Activated CD8-positive, alpha-beta memory T cell treated with anti-CD3 and anti-CD28 coated beads, Interleukin-2, amount 50 U/mL, for 1 hour (primary cell): Measurements from ENCODE around the gene AASS.
"Not testable (repeated sequence)": the region's sequence is repeated elsewhere in the genome, so short reads cannot be mapped to it uniquely, and the experiment has no call there.

Experiments
- DNase-seq: peaks from one replicate; pipeline ENCODE4 v3.0.0-alpha.2; 2020; ENCODE audit errors: extremely low read depth

Gene AASS

GRCh38 chr7:122143751-122144711 lies at the start of gene AASS:
AASS (minus strand) TSS chr7:122144249; CDS start chr7:122133726, 10,523 bp downstream.
- peak; percentile 53 for DNase-seq

DNA sequence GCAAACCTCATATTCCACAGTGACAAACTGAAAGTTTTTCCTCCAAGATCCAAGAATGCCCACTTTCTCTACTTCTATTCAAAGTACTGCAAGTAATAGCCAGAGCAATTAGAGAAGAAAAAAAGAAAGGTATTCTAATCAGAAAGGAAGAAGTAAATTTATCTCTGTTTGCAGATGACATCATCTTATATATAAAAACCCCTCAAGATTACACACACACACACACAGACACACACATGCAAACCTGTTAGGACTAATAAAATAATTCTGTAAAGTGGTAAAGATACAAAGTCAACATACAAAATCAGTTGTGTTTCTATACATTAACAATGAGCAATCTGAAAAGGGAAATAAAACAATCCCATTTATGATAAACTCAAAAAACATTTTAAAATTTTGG lies 44.7 kb upstream of the AASS start:
- DNase-seq, result no peak

- no peak for DNase-seq
Observed at GRCh38 chr7:122183106-122183505, 39.1 kb upstream of the AASS start.

DNA sequence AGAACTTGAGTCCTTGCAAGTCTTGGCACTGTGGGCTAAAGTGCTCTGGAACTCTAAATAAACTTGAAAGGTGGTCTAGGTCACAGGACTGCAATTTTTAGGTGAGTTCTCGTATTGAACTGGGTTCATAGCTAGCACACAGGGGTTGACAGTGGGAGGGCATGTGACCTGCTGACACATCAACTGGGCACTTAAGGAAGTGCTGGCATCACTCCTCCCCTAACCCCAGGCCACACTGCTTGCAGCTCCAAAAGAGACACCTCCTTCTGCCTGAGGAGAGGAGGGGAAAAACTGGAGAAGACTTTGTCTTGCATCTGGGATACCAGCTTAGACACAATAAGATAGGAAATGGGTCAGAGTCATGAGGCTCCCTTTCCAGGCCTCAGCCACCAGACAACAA lies 38.0 kb upstream of the AASS start:
- no peak for DNase-seq

DNA sequence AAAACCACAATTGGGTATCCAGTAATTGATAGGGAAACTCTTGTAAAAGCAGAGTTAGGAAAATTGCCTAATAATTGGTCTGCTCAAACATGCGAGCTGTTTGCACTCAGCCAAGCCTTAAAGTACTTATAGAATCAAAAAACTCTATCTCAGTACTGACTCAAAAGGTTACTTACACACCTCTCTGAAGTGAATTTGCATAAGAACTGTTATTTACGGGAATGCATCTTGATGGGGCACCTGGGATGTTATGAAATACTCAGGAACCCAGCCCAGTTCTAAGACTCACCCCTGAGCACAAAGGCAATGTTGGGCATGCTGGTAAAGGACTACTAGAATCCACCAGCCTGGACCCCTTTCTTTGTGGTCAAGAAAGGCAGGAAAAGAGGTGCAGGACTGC lies 28.1 kb upstream of the AASS start:
- DNase-seq, result not testable (repeated sequence)

GRCh38 chr7:122166740-122167139 lies 22.7 kb upstream of the AASS start:
- no peak for DNase-seq

GRCh38 chr7:122166275-122166674 lies 22.2 kb upstream of the AASS start:
- no peak for DNase-seq

GRCh38 chr7:122161628-122162027 lies 17.6 kb upstream of the AASS start:
- DNase-seq, result no peak

GRCh38 chr7:122155566-122155965 lies 11.5 kb upstream of the AASS start:
- no peak for DNase-seq

- DNase-seq, result no peak
Observed at GRCh38 chr7:122148878-122149277, 4.8 kb upstream of the AASS start.

GRCh38 chr7:122148081-122148480 lies 4.0 kb upstream of the AASS start:
- DNase-seq, result no peak

DNA sequence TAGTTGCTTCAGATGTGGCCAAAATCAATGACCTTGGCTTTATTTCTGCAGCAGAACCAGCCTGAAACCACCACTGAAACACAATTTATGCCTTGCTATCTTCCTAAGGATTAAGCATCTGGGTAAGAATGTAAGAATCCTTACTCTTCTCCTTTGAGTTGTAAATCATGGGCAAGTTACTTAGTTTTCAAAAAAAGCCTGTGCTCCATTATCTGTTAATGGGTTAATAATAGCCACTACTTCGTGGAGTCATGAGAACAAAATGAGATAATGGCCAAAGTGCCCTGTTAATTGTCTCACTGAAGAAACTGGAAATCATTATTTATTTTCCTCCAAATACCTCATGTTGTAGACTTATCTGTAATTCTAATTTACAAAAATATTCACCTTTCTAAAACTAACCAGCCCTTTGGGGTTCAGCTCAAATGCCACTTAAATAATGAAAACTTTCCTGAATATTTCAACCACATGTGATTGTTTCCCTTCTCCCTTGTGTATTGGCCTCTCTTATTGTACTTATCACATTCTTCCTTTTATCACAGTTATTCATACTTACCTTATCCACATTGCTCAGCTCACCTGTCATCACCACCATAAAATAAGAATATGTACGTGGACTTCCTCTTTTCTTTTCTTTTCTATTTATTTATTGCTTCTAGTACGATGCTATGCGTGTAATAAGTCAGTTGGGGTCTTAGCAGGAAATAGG lies 2.0 kb upstream of the AASS start:
- DNase-seq, result no peak

DNA sequence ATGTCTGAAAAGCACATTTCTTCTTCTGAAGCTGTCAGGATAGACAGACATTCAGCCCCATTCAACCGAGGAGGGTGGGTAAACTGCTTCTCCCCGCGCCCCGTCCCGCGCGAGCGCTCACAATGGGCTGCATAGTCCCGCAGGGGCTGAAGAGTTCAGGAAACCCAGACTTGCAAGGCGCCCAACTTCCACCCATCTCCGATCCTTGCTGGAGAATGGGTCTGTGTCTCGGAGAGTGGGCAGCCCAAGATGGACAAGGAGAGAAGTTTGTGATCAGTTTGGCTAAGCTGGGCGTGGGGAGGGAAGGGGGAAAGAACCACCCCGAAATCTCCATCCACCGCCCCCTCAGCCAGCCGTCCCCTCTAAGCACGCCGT lies 686 bp downstream of the AASS start:
- no peak for DNase-seq

GRCh38 chr7:122140918-122141317 lies 3.1 kb downstream of the AASS start:
- DNase-seq, result no peak

- no peak for DNase-seq
Observed at GRCh38 chr7:122137251-122138077, 6.6 kb downstream of the AASS start.

- DNase-seq, result no peak
Observed at GRCh38 chr7:122136639-122137245, 7.3 kb downstream of the AASS start.

- DNase-seq, result no peak
Observed at GRCh38 chr7:122136078-122136477, 8.0 kb downstream of the AASS start.

DNA sequence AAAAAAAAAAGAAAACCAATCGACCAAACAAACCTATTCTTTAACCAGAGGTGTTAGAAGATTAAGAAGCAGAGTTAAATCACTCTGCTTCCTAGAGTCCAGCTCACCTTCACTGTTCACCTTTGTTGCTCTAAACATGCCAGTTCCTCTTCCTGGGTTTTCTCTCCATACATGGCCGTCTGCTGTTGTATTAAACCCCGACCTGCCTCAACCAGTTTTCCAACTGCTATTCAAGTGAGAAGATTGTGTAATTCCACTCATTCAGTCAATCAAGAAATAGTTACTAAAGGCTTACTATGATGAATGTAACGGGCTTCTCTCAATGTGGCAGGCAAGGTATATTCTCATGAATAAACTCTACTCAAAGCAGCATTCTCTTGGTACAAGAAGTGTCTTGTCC lies 8.8 kb downstream of the AASS start:
- DNase-seq, result no peak

DNA sequence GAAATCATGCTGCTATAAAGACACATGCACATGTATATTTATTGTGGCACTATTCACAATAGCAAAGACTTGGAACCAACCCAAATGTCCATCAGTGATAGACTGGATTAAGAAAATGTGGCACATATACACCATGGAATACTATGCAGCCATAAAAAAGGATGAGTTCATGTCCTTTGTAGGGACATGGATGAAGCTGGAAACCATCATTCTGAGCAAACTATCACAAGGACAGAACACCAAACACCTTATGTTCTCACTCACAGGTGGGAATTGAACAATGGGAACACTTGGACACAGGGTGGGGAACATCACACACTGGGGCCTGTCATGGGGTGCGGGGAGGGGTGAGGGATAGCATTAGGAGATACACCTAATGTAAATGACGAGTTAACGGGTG lies 9.3 kb downstream of the AASS start:
- not testable (repeated sequence) for DNase-seq

DNA sequence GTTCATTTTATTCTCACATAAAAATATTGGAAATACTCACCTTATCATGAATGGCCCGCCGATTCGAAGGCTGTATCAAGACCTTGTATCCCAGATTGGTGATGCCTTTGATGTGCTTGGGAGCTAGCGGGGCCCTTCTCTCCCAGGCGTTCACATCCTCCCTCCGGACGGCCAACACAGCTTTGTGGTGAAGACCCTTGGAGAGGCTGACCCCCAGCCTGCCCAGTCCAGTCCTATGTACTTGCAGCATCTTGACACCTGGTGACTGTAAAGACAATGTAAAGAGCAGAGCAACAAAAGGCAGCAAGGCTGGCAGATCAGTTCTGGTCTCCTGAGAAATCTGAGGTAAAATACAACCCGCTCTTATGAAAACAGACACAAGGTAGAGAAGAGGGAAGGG lies 10.6 kb downstream of the AASS start:
- no peak for DNase-seq

DNA sequence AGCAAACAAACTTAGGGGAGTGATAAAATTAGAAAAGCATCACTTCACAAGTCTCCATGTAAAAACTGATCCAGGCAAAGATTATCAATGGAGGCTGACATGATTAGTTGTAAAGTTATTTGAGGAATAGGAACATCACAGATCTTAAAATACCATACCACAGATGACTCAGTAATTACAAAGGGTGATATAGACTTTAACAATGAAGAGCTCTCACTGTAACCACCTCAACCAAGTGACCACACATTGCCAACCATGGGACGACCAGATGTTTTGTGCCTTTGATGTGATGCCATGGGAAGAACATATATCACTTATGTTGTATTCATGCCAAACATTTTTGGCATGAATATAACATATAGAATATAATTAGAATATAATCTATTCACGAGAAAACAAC lies 11.7 kb downstream of the AASS start:
- no peak for DNase-seq

- DNase-seq, result no peak
Observed at GRCh38 chr7:122123746-122124145, 20.3 kb downstream of the AASS start.
